Activated CD4-positive, alpha-beta T cell treated with anti-CD3 and anti-CD28 coated beads, Interleukin-2, amount 10 ng/mL, durations not matched to agents 7 days and 5 days (primary cell): Measurements from ENCODE around the gene SERPIND1. TPM values are rescaled to one million over a fixed set of nuclear protein-coding genes. Genes with fewer than 3 reads are reported as not detected.

Source experiments
- CTCF ChIA-PET: fragments of 350-600 bp; sonication (Branson Sonifier 250); formaldehyde crosslinking; loops from one replicate; lab custom pipeline; 2021; ENCODE audit warnings: antibody characterized with exemption; lab: Charles Lee
- POLR2A ChIA-PET: fragments of 350-600 bp; sonication (Branson Sonifier 250); formaldehyde crosslinking; loops from one replicate; lab custom pipeline; 2021; ENCODE audit warnings: antibody characterized with exemption; lab: Charles Lee
- DNase-seq: peaks from one replicate; pipeline ENCODE4 v3.0.0-alpha.2; 2020
- H3K27ac Mint-ChIP-seq: one replicate; pipeline ENCODE4 v1.8.0; 2021; ENCODE audit warnings: mild to moderate bottlenecking, moderate library complexity, mixed read lengths
- H3K27me3 Mint-ChIP-seq: one replicate; pipeline ENCODE4 v1.8.0; 2021; ENCODE audit warnings: mixed read lengths
- H3K36me3 Mint-ChIP-seq: one replicate; pipeline ENCODE4 v1.8.0; 2021; ENCODE audit warnings: low read depth, mixed read lengths
- H3K4me1 Mint-ChIP-seq: one replicate; pipeline ENCODE4 v1.8.0; 2021; ENCODE audit warnings: mixed read lengths
- H3K4me3 Mint-ChIP-seq: one replicate; pipeline ENCODE4 v1.8.0; 2021; ENCODE audit warnings: mild to moderate bottlenecking, moderate library complexity, mixed read lengths
- H3K9me3 Mint-ChIP-seq: one replicate; pipeline ENCODE4 v1.8.0; 2021; ENCODE audit warnings: mixed read lengths
- total RNA-seq, 2 experiments: library from RNA; stranded (reverse); gene quantifications; one replicate each; pipeline ENCODE4 v1.2.3, GENCODE V29; 2021

The SERPIND1 gene
- total RNA-seq, 2 experiments from 2014 or later: not detected

DNA sequence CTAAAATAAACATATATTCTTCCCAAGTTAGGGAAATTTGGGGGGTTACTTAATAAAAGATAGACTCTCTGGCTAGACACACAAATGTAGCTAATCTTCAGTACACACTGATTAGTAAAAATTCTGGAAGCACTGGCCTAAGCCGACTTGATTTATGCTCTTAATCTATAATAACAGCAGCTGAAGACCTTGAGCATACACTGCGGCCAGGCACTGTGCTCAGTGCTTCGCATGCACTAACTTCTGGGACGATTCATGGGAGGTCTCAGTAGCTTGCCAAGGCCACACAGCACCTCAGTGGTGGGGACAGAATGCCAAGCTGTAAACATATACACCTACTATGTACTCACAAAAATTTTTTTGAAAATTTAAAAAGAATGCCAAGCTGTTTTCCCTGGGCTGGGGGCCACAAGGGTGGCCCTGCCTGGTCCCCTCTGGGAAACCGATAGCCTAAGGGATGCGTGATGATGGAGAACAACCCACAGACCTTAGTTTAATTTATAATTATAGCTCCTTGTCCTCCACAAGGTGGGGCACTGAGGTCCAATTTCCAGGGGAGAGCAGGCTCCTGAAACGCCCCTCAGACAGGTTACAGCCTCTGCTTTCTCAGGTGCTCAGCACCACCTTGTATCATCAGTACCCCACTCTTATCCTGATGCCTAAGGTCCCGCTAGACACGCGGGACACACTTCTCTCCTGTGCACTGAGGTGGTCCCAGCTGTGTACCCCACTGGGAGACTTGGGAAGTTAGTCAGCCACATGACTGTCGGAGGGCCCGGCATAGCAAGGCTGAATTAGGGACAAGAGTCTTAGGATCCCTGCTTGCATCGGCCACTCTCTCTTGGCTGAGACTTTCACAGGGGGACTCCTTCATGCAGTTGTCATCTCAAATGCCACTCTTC lies 20.1 kb downstream of the SERPIND1 start:
- no peaks in the 10 kb centered on the region for H3K4me1 Mint-ChIP-seq
- H3K4me3 Mint-ChIP-seq: no peak overlapping the region
- CTCF ChIA-PET: interaction anchor here (0.5 to 1.5 kb wide), 2 partner anchors 10 to 68 kb away, joined by 3 read pairs; no protein-coding TSS in a partner anchor
- DNase-seq: no peak
- H3K27me3 Mint-ChIP-seq: no peaks in the 10 kb centered on the region
- POLR2A ChIA-PET: no interaction called here
- no peak overlapping the region for H3K27ac Mint-ChIP-seq
- H3K9me3 Mint-ChIP-seq: no peaks in the 10 kb centered on the region
- H3K36me3 Mint-ChIP-seq: peaks cover 27% of the 10 kb centered on the region

DNA sequence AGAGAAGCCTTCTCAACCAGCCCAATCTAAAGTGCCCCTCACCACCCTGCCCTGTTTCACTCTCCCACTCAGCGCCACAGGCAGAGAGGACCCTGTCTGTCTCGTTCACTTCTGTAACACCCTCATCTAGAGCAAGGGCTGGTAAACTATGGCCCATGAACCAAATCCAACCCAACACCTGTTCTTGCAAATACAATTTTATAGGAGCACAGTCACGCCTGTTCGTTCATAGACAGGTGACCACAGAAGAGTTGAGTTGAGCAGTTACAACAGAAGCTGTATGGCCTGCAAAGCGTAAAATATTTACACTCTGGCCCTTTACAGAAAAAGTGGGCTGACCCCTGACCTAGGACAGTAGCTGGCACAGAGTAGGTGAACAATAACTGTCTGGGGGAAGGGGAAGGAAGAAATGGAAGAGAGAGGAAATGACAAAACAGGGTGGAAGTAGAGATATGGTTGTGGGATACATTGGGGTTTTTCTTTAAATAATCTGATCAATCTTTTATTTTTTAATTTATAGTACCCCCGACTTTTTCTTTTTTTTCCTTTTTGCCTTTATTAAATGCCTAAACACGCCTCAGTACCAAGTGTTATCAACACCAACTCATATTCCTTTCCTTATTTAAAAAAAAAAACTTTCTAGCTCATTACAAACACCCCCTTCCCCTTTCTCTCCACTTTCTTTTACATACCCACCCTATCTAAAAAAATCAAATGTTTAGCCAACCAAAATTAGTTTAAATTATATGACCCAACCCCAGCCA lies 20.9 kb downstream of the SERPIND1 start:
- no peak overlapping the region for H3K27ac Mint-ChIP-seq
- H3K9me3 Mint-ChIP-seq: no peaks in the 10 kb centered on the region
- H3K27me3 Mint-ChIP-seq: no peaks in the 10 kb centered on the region
- POLR2A ChIA-PET: interaction anchor here (0.5 kb wide), 1 partner anchor 211 kb away, joined by 4 read pairs; no protein-coding TSS in a partner anchor
- no peak overlapping the region for H3K4me3 Mint-ChIP-seq
- H3K36me3 Mint-ChIP-seq: peaks cover 27% of the 10 kb centered on the region
- DNase-seq: no peak
- CTCF ChIA-PET: no interaction called here
- no peaks in the 10 kb centered on the region for H3K4me1 Mint-ChIP-seq

DNA sequence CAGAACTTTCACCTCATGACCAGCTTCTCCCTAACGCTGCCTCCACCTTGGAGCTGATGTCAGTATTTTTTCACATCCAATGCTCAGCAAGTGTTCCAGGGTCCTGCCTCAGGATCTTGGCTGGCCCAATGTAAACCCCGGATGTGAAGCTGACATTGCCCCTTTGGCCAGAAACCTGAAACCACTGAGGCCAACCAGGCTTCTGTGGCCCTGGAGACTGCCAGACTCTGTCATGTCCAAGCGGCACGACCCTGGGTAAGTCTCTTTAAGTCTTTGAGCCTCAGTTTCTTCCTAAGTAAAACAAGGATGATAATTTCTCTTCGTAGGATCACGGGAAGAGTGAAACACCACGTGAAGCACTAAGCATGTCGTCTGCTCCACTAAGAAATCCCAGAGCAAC lies 22.8 kb downstream of the SERPIND1 start:
- no peaks in the 10 kb centered on the region for H3K9me3 Mint-ChIP-seq
- no peak for DNase-seq
- no peak overlapping the region for H3K4me3 Mint-ChIP-seq
- H3K27me3 Mint-ChIP-seq: no peaks in the 10 kb centered on the region
- H3K27ac Mint-ChIP-seq: no peak overlapping the region
- CTCF ChIA-PET: no interaction called here
- no peaks in the 10 kb centered on the region for H3K4me1 Mint-ChIP-seq
- POLR2A ChIA-PET: no interaction called here
- peaks cover 22% of the 10 kb centered on the region for H3K36me3 Mint-ChIP-seq

DNA sequence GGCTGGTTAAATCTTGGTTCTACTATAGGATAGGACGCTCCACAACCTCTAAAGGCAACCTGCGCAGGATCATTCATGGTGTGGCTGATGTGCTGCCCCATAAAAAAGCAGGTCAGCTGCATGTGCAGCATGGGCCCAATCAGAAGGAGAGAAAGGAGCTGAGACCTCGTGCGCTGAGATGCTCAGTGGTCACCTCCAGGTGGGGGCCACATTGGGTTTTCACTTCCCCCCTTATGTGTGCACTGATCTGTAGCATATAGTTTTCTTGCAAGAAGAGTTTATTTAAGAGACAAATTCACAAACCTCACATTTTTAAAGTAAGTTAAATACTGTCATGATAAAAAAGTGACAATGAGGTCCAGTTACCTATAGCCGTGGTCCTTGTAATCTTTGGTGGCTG lies 24.3 kb downstream of the SERPIND1 start:
- Mint-ChIP-seq H3K4me1 (no peaks in the 10 kb centered on the region), H3K27me3 (no peaks in the 10 kb centered on the region), H3K4me3 (no peak overlapping the region), H3K9me3 (no peaks in the 10 kb centered on the region), H3K27ac (no peak overlapping the region), H3K36me3 (peaks cover 21% of the 10 kb centered on the region)
- CTCF ChIA-PET: interaction anchor here (0.6 to 1.7 kb wide), 2 partner anchors 11 to 12 kb away, joined by 3 to 4 read pairs; no protein-coding TSS in a partner anchor
- no peak for DNase-seq
- POLR2A ChIA-PET: no interaction called here

DNA sequence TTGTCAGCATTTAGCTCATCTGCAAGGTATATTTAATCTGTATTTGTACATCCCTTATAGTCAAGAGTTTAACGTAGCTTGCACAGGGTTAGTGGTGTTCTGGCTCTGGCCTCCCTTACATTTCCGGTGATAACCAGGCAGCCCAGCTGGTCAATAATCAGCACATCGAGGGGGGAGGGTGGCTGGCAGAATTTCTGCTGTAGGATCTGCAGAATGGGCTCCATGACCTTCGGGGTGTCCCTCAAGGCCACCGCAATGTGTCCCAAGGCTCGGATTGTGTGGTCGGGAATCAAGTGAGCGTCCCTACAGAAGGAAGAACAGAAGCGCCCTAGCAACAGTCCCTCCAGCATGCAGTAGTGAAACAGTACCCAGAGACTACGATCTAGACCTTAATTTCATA lies 25.1 kb downstream of the SERPIND1 start:
- H3K36me3 Mint-ChIP-seq: peaks cover 22% of the 10 kb centered on the region
- ChIA-PET POLR2A (no interaction called here), CTCF (no interaction called here)
- no peak overlapping the region for H3K4me3 Mint-ChIP-seq
- H3K4me1 Mint-ChIP-seq: no peaks in the 10 kb centered on the region
- H3K27me3 Mint-ChIP-seq: no peaks in the 10 kb centered on the region
- no peaks in the 10 kb centered on the region for H3K9me3 Mint-ChIP-seq
- DNase-seq: no peak
- H3K27ac Mint-ChIP-seq: no peak overlapping the region

DNA sequence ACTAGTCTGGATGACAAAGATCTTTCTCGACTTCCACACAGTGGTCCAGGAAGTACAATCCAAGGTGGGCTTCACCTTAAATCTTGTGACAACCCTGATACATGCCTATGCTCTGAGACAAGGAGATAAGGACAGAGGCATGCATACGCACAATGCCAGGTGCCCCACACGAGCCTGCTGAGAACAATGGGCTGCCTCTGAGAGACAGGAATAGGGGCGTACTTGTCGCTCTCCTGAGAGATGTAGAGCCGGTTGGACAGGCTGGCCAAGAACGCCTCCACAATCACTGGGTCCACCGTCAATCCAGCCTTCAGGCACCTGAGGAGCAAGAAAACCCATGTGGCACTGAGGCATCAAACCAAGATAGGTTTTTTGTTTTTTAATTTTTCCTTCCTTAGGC lies 25.5 kb downstream of the SERPIND1 start:
- H3K27me3 Mint-ChIP-seq: no peaks in the 10 kb centered on the region
- H3K9me3 Mint-ChIP-seq: no peaks in the 10 kb centered on the region
- CTCF ChIA-PET: no interaction called here
- H3K27ac Mint-ChIP-seq: no peak overlapping the region
- no peaks in the 10 kb centered on the region for H3K4me1 Mint-ChIP-seq
- no peak for DNase-seq
- peaks cover 23% of the 10 kb centered on the region for H3K36me3 Mint-ChIP-seq
- POLR2A ChIA-PET: no interaction called here
- no peak overlapping the region for H3K4me3 Mint-ChIP-seq

- ChIA-PET POLR2A (no interaction called here), CTCF (interaction anchor here (0.9 kb wide), 1 partner anchor 9 kb away, joined by 3 read pairs; no protein-coding TSS in a partner anchor)
- Mint-ChIP-seq H3K4me3 (no peak overlapping the region), H3K36me3 (peaks cover 33% of the 10 kb centered on the region), H3K27ac (no peak overlapping the region), H3K4me1 (no peaks in the 10 kb centered on the region), H3K9me3 (no peaks in the 10 kb centered on the region), H3K27me3 (no peaks in the 10 kb centered on the region)
- DNase-seq: no peak
These were observed 28.5 kb downstream of the SERPIND1 start for GRCh38 chr22:20802452-20802851.

GRCh38 chr22:20802922-20803553 lies 29.1 kb downstream of the SERPIND1 start:
- no peaks in the 10 kb centered on the region for H3K4me1 Mint-ChIP-seq
- ChIA-PET CTCF (interaction anchor here (0.9 kb wide), 1 partner anchor 8 kb away, joined by 3 read pairs; no protein-coding TSS in a partner anchor), POLR2A (no interaction called here)
- H3K9me3 Mint-ChIP-seq: no peaks in the 10 kb centered on the region
- peaks cover 35% of the 10 kb centered on the region for H3K36me3 Mint-ChIP-seq
- no peak overlapping the region for H3K4me3 Mint-ChIP-seq
- DNase-seq: no peak
- H3K27me3 Mint-ChIP-seq: no peaks in the 10 kb centered on the region
- no peak overlapping the region for H3K27ac Mint-ChIP-seq

- no peaks in the 10 kb centered on the region for H3K9me3 Mint-ChIP-seq
- no peak overlapping the region for H3K27ac Mint-ChIP-seq
- no peak overlapping the region for H3K4me3 Mint-ChIP-seq
- CTCF ChIA-PET: interaction anchor here (1.0 to 1.3 kb wide), 2 partner anchors 9 to 11 kb away, joined by 3 read pairs; no protein-coding TSS in a partner anchor
- no peaks in the 10 kb centered on the region for H3K27me3 Mint-ChIP-seq
- POLR2A ChIA-PET: no interaction called here
- DNase-seq: peak; percentile 55
- no peaks in the 10 kb centered on the region for H3K4me1 Mint-ChIP-seq
- H3K36me3 Mint-ChIP-seq: peaks cover 37% of the 10 kb centered on the region
These were observed 29.9 kb downstream of the SERPIND1 start for GRCh38 chr22:20803696-20804324.

DNA sequence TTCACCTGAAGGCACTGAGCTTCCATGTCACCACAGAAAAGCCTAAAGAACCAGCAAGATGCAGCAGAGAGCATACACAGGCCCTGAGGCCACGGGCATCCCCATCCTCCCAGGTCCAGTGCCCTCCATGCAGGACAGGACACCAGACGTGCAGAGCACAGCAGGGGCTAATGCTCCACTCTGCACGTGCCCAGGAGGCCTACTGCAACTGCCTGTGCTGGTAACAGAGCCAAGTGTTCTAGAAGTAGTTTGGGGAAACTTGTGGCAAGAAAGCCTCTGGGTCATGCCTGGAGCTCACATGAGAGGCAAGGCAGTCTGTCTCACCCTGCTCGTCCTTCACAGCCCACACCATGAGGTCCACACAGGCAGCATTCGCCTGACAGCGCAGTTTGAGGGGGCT lies 30.7 kb downstream of the SERPIND1 start:
- Mint-ChIP-seq H3K4me1 (no peaks in the 10 kb centered on the region), H3K4me3 (no peak overlapping the region), H3K27ac (no peak overlapping the region), H3K9me3 (no peaks in the 10 kb centered on the region), H3K36me3 (peaks cover 42% of the 10 kb centered on the region), H3K27me3 (no peaks in the 10 kb centered on the region)
- POLR2A ChIA-PET: no interaction called here
- DNase-seq: no peak
- CTCF ChIA-PET: interaction anchor here (1.3 kb wide), 1 partner anchor 12 kb away, joined by 3 read pairs; no protein-coding TSS in a partner anchor

DNA sequence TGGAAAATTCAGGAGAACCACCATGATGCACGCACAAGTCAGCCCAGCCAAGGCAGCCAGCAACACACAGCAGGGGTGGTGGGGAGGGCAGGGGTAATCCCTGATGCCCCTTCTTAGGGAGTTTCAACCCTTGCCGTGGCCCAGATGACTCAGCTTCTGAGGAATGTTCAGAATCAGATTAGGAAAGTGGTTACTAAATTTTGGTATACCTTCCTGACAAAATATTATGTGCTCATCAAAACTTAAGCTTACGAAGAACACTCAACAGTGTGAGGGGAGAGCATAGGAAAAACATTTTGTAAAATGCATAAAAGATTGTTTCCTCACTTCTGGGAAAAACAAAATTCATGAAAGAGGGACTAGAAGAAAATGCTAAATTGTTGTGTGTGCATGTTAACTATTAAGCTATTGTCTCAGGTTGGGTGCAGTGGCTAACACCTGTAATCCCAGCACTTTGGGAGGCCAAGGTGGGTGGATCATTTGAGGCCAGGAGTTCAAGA lies 32.1 kb downstream of the SERPIND1 start:
- no peak overlapping the region for H3K27ac Mint-ChIP-seq
- POLR2A ChIA-PET: no interaction called here

DNA sequence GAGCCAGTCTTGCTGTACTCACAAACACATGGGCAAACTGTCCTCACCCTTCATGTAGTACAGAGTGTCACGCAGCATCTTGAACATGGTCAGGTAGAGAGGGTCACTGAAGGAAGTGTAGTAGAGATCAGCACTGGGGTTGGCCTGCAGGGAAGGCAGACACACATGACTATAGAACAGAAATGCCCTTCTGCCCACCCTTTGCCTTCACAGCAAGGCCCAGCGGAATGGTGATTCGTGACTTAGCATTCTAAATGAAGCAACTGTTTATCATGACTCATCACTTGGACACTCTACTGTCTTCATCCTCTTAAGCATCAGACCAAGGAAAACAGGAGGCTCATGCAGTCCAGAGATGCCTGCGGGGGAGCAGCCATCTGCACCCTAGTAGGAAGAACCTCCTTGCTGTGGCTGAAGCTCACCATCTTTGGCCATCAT lies 33.4 kb downstream of the SERPIND1 start:
- Mint-ChIP-seq H3K4me3 (no peak overlapping the region), H3K27me3 (no peaks in the 10 kb centered on the region), H3K9me3 (no peaks in the 10 kb centered on the region), H3K27ac (no peak overlapping the region), H3K4me1 (peaks cover 17% of the 10 kb centered on the region), H3K36me3 (peaks cover 56% of the 10 kb centered on the region)
- DNase-seq: no peak
- ChIA-PET POLR2A (no interaction called here), CTCF (no interaction called here)

More for the DNA sequence above, 32.1 kb downstream of the SERPIND1 start:
- Mint-ChIP-seq H3K27me3 (no peaks in the 10 kb centered on the region), H3K4me1 (peaks cover 7% of the 10 kb centered on the region), H3K36me3 (peaks cover 51% of the 10 kb centered on the region), H3K4me3 (no peak overlapping the region), H3K9me3 (no peaks in the 10 kb centered on the region)
- no peak for DNase-seq
- CTCF ChIA-PET: no interaction called here
